Right lung (tissue), 5 donors: ENCODE results near the gene CMTM4. TPM values are rescaled to one million over a fixed set of nuclear protein-coding genes. Genes with fewer than 3 reads are reported as not detected.
"Not testable (repeated sequence)": the region's sequence is repeated elsewhere in the genome, so short reads cannot be mapped to it uniquely, and the experiment has no call there.

Experiments used
- DNase-seq, 2 donors: peaks; one replicate each; pipeline ENCODE4 v3.0.0-alpha.2; 2013
- polyA plus RNA-seq, 5 donors: library from polyadenylated mRNA; unstranded; fragments of 120-200 nt; gene quantifications; one replicate each; pipeline versions ENCODE4 v1.2.1 to v1.2.3, GENCODE V29; 2013; ENCODE audit warnings: inconsistent platforms in 1 of 5, low replicate concordance in 1 of 5; ENCODE audit not compliant: insufficient read length in 5 of 5, insufficient read depth in 1 of 5

CMTM4 gene
- polyA plus RNA-seq, 5 donors = 21.1 to 36.4 (median 27.7) TPM

DNA sequence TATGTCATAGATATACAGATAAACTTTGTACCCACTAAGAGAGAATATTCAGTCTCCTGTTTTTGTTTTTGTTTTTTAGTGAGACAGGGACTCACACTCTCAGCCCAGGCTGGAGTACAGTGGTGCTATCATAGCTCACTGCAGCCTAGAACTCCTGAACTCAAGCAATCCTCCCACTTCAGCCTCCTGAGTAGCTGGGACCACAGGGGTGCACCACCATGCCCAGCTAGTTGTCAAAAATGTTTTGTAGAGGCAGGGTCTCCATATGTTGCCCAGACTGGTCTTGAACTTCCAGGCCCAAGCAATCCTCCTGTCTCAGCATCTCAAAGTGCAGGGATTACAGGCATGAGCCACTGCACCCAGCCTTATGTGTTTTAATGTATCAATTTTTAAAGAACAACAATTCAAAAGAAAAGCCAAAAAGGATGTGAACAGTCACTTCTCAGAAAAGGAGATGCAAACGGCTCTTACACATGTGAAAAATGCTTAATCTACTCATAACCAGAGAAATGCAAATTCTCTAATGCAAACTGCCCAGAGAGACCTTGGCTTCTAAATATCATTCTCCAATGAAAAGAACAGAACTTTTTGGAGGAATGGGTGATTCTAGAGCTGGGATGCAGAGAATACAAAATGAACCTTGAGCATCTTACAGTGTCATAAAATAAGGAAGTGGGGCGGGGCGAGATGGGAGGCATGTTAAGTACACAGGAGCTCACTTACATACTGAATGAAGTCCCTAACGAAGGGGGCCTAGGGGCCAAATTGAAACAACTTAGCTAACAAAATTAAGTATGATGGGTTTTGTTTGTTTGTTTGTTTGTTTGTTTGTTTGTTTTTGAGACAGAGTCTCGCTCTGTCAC is 99.3 kb downstream of the CMTM4 start:
- DNase-seq = no peak

GRCh38 chr16:66596559-66596958 is 100.0 kb downstream of the CMTM4 start:
- not testable (repeated sequence) for DNase-seq

DNA sequence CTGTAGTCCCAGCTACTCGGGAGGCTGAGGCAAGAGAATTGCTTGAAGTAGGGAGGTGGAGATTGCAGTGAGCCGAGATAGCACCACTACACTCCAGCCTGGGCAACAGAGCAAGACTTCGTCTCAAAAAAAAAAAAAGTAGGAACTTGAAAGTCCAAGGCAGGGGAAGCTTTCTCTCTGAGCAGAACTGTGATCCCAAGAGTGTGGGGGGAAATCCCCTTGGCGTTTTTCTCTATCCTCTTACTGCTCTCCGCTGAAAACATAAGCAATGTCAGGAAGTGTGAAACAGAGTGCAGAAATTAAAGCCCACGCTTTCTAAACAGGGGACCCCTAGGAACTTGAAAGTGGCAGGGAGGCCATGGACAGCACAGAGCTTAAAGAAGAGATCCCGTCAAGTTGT is 101.8 kb downstream of the CMTM4 start:
- no peak for DNase-seq

- no peak for DNase-seq
These were observed 103.7 kb downstream of the CMTM4 start for GRCh38 chr16:66592814-66593213.

DNA sequence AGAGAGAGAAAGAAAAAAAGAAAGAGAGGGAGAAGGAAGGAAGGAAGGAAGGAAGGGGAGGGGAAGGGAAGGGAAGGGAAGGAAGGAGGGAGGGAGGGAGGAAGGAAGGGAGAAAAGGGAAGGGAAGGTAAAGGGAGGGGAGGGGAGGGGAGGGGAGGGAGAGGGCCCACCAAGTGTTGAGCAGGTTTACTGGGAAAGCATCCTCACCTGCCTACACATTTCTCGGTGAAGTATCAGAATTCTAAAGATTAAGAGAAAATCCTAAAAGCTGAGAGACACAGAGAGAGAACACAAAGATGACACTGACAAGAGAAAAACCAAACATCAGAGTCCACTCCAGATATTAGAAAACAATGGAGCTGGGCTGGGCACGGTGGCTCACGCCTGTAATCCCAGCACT is 104.3 kb downstream of the CMTM4 start:
- DNase-seq = no peak

DNA sequence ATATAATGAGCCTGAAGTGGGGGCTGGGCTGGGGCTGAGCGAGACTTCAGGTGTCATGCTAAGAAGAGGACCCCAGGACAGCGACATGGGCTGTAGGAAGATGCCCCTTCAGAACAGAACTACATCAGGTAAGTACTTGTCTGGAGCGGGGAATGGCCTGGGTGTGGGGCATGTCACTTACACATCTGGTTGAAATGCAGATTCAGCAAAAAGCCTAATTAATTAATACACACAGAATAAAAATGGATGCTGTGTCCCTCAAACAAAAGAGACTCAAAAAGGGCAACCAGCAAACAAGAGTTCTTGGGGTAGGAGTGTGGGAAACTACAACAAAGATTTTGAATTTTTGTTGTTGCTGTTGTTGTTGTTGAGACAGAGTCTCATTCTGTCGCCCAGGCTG is 105.5 kb downstream of the CMTM4 start:
- DNase-seq = no peak

GRCh38 chr16:66590322-66590721 is 106.2 kb downstream of the CMTM4 start:
- DNase-seq = no peak

- DNase-seq = no peak
These were observed 107.4 kb downstream of the CMTM4 start for GRCh38 chr16:66588981-66589713.

DNA sequence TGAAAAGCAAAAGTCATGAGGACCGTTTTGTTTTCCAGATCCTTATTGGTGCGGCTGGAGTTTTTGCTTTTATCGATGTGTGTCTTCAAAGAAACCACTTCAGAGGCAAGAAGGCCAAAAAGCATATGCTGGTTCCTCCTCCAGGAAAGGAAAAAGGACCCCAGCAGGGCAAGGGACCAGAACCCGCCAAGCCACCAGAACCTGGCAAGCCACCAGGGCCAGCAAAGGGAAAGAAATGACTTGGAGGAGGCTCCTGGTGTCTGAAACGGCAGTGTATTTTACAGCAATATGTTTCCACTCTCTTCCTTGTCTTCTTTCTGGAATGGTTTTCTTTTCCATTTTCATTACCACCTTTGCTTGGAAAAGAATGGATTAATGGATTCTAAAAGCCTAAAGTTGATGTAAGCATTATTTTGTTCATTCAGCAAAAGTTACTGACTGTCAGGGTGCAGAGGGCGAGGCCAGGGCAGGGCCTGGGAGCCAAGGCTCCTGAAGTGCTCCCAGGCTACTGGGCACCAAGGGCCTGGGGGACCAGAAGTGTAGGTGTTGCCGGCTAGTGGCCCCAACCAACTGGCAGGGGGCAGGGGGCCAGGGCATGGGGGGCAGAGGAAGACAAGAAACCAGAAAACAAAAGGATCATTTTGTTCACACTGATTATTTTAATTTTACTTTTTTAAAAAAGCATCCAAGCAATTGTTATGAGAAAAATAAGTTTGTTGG is 108.5 kb downstream of the CMTM4 start:
- DNase-seq = no peak

DNA sequence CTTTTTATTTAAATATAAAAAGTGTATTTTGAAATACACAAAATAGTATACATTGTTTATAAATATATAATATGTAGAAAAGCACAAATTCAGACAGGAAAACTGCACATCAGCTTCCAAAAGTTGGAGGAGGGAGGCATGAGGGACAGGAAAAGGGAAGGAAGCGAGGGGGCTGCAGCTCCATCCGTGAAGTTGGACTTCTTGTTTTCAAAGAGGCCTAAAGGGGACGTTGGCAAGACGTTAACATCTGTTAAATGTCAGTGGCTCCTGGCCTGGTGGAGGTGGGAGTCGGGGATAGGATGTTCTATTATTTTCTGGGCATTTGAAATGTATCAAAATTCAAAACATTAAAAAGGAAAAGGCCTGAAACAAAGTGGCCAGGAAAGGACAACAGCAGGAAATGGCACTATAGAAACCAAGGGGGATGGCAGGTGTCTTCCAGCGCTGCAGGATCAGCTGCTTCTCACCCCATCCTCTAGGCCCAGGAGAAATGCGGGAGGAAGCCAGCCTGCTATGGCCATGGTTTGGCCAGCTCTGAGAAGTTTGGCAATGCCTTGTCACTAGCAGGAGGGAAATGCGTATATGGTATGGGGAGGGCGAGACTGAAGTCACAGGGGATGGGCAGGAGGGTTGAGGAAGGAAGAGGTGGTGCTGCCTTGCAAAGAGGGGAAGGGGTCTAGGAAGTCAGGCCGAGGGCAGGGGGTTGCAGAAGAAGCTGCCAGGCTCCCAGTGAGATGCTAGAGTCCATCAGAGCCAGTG is 110.9 kb downstream of the CMTM4 start:
- no peak for DNase-seq

DNA sequence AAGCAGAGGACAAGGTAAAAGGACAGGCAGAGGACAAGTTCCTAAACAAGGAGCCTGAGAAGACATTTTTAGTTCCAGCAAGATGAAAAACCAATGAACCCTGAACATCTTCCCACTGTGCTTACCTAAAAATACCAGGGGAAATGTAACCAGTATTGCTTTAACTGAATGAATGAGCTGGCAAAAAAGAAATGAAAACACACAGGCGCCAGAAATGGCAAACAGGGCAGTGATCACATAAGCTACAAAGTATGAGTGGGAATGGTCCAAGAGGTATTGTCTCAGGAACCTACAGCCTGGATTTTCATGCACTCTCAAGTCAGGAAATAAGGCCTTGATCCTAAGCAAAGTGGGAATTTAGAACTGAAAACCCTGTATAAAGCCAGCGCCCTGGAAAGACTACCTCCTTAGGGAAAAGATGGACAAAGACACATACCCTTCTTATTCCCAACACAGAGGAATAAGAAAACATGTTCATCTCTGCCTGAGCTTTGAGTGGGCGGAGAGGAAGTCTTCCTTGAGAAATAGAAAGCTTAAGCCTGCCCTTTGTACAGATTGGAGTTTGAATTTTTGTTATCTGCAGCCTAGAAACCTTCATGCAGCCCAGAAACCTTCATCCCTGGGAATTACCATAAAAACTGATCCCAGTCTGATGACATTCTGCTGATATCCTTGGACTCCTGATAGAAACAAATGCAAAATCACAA is 115.1 kb downstream of the CMTM4 start:
- no peak for DNase-seq

DNA sequence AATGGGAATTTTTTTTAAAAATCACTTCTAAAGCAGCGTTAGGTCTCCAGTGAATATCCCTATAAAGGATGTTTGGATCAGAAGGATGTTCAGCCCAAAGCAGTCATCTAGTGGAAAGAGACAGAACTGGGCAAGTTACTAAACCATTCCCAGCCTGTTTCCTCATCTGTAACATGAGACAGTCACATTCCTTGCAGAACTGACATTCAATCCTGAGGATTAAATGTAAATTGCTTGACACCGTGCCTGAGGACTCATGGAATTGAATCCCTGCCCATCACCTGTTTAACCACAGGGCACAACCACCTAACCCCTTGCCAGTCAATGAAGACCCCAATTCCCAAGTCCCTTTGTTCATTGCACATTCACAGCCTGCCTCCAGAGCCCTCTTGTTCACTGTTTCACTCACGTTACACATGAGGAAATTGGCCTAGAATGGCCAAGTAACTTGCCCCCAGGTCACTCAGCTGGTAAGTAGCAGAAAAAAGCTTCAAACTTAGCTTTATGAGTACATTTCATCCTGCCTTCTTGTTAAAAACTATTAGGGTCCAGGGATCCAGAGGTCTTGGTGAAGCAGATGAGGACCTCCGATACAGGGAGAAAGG is 115.8 kb downstream of the CMTM4 start:
- DNase-seq = no peak

GRCh38 chr16:66578651-66579531 is 117.7 kb downstream of the CMTM4 start, which contains the start of gene CMTM2:
CMTM2 (plus strand) TSS chr16:66579463; CDS start chr16:66579608, 145 bp downstream.
- peak in 1 of 2 donors; percentile 16 for DNase-seq

DNA sequence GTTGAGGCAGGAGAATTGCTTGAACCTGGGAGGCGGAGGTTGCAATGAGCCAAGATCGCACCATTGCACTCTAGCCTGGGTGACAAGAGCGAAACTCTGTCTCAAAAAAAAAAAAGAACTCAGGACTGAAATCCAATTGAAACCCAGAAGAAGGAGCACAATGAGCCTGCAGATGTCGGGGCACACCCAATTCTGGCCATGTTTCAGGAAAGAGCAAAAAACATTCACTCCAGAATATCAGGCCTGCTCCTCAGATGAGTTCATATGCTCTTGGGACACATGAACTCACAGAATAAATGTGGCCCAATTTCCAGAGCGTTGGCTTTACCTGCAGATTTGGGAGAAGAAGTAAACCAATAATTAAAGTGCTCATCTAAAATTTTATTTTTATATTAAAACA is 120.2 kb downstream of the CMTM4 start:
- DNase-seq = no peak

DNA sequence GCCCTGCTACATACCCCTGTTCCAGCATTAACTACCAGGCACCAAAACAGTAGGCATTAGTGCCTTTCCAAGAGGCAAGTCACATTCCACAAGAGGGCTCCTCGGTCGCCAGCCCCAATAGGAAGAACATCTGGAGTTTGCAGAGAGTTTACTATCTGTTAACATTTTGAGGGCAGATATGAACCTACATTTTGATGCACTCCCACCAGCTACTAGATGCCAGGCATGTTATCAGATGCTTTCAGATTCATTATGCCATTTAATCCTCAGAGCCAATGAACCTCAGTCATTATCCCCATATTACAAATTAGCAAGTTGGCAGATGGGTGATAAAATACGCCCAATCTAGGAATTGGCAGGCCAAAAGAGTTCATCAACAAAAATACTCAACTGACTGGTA is 121.5 kb downstream of the CMTM4 start:
- DNase-seq = no peak

GRCh38 chr16:66574531-66574930 is 122.0 kb downstream of the CMTM4 start:
- no peak for DNase-seq

DNA sequence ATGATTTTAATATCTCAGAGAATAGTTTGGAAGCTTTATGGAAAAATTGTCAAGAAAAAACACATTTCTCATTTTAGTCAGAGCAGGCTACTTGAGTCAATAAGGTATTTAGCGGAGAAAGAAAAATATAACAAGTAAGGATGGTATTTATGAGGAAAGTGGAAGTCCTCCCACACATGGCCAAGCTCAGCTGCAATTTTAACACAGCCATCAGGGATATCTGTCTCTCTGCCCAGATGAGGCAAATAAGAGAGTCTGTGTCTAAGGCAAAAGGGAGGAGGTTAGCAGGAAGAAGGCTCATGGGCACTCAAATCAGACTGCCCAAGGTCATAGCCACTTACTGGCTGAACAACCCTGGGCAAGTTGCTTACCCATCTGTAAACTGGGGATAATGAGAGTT is 122.5 kb downstream of the CMTM4 start:
- DNase-seq = no peak

- no peak for DNase-seq
These were observed 124.2 kb downstream of the CMTM4 start for GRCh38 chr16:66572356-66572755.

DNA sequence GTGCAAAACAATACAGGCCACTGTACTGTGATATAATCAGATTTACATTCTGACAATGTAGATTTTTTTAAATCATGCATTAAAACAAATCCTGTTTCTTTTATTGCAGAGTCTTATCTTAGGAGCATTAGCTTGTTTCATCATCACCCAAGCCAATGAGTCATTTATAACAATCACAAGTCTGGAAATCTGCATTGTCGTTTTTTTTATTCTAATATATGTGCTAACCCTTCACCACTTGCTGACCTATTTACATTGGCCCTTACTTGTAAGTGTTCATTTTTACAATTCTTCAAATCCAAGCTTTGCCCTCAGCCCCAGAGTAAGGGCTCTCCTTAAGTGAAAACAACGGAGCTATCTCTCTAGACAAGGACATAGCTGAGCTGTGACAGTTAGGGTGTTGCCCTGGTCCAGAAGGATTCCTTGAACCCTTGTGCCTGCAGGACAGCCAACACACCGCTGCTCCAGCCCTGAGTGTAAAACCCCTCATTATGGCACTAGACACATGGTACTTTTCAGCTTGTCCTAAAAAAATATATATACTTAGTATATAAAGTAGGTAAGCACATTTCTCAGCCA is 126.6 kb downstream of the CMTM4 start:
- no peak for DNase-seq
